DND-41 (cell line): Measurements from ENCODE around the gene PEX12.

Source experiments
- CTCF ChIP-seq: IDR thresholded peaks from 2 replicates; pipeline ENCODE4 v1.5.1; 2012; ENCODE audit warnings: borderline replicate concordance, low read length, moderate library complexity, mild to moderate bottlenecking; ENCODE audit not compliant: poor library complexity, severe bottlenecking; ENCODE audit errors: extremely low read depth
- EZH2 ChIP-seq: IDR thresholded peaks from 3 replicates; pipeline ENCODE4 v1.6.1; 2012; ENCODE audit warnings: borderline replicate concordance, low read depth, mild to moderate bottlenecking, moderate library complexity, low read length, inconsistent platforms; ENCODE audit not compliant: severe bottlenecking

GRCh38 chr17:35621768-35622167 lies 43.4 kb upstream of the PEX12 start:
- TF ChIP-seq CTCF (no peak), EZH2 (no peak)
